HL-60 (cell line): ENCODE data around the gene LAMC3.

Experiments
- DNase-seq, 2 experiments: peaks; one replicate each; pipeline ENCODE4 v3.0.0-alpha.2; 2010 to 2020; ENCODE audit warnings: low read depth in 1 of 2, low spot score in 1 of 2
- H3K27ac ChIP-seq: fragments of 250-450 bp; sonication (Bioruptor Pico); replicated peaks from 2 replicates; pipeline ENCODE4 v1.5.1; 2020; ENCODE audit warnings: mild to moderate bottlenecking, moderate library complexity
- H3K27me3 ChIP-seq: fragments of 250-450 bp; sonication (Bioruptor Pico); 2 replicates; pipeline ENCODE4 v1.5.1; 2021; ENCODE audit warnings: mild to moderate bottlenecking, moderate library complexity; ENCODE audit not compliant: insufficient read depth, poor library complexity, severe bottlenecking
- H3K4me3 ChIP-seq: replicated peaks from 2 replicates; pipeline ENCODE4 v1.5.1; 2011; ENCODE audit warnings: mild to moderate bottlenecking, control low read depth, low read length; ENCODE audit not compliant: insufficient read depth
- CTCF ChIP-seq: IDR thresholded peaks from one replicate; pipeline ENCODE4 v1.5.1; 2011; ENCODE audit warnings: low read length, control low read depth, inconsistent platforms; ENCODE audit not compliant: insufficient read depth
- GABPA ChIP-seq: IDR thresholded peaks from 2 replicates; pipeline ENCODE4 v1.6.1; 2012; ENCODE audit warnings: low read depth
- POLR2AphosphoS5 ChIP-seq: IDR thresholded peaks from 2 replicates; pipeline ENCODE4 v1.6.1; 2012; ENCODE audit warnings: low read depth
- SPI1 ChIP-seq: IDR thresholded peaks from 2 replicates; pipeline ENCODE4 v1.6.1; 2012; ENCODE audit warnings: low read depth, mild to moderate bottlenecking, borderline replicate concordance
- TF ChIP-seq, protein P1 (sequence below): IDR thresholded peaks from 2 replicates; pipeline ENCODE4 v1.6.1; 2012; ENCODE audit warnings: low read depth; ENCODE audit not compliant: insufficient replicate concordance

The LAMC3 gene

DNA sequence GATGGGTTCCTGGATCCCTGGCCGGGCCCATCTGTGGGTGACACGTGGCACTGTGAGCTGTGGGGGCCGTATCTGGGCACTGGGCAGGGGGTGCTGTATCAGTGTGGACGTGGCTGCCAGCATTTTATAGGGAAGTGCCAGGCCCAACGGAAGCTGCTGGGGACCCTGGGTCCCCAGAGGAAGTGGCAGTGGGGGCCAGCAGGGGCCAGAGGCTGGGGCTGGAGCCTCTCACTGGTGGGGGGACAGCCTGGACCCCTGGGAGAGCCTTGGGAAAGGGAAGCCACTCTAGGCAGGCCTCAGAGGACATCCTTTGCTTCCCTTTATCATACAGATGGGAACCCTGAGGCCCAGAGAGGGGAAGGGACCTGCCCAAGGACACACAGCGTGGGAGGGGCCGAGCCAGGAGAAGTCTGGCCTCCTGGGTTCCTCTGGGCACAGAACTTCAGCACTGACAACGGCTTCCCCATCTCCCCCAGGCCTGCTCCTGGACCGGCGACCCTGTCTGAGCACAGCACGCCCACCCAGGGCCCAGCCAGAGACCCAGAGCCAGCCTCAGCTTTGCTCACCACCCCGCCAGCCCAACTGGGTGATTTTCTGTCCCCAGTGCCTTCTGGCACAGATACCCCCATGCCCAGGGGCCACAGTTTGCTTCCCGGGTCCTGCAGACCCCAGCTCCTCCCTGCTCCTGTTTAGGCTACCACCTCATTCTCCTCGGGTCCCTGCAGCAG, 15.5 kb upstream of the LAMC3 start:
- TF ChIP-seq POLR2AphosphoS5, result no peak
- peak; percentile 82 for TF ChIP-seq SPI1
- no peak overlapping the region for H3K27ac ChIP-seq
- DNase-seq, result peak; percentile 33 to 38

GRCh38 chr9:130994135-130995085, 14.6 kb upstream of the LAMC3 start:
- DNase-seq, result no peak
- TF ChIP-seq CTCF, result no peak
- TF ChIP-seq GABPA, result no peak
- TF ChIP-seq, protein P1, sequence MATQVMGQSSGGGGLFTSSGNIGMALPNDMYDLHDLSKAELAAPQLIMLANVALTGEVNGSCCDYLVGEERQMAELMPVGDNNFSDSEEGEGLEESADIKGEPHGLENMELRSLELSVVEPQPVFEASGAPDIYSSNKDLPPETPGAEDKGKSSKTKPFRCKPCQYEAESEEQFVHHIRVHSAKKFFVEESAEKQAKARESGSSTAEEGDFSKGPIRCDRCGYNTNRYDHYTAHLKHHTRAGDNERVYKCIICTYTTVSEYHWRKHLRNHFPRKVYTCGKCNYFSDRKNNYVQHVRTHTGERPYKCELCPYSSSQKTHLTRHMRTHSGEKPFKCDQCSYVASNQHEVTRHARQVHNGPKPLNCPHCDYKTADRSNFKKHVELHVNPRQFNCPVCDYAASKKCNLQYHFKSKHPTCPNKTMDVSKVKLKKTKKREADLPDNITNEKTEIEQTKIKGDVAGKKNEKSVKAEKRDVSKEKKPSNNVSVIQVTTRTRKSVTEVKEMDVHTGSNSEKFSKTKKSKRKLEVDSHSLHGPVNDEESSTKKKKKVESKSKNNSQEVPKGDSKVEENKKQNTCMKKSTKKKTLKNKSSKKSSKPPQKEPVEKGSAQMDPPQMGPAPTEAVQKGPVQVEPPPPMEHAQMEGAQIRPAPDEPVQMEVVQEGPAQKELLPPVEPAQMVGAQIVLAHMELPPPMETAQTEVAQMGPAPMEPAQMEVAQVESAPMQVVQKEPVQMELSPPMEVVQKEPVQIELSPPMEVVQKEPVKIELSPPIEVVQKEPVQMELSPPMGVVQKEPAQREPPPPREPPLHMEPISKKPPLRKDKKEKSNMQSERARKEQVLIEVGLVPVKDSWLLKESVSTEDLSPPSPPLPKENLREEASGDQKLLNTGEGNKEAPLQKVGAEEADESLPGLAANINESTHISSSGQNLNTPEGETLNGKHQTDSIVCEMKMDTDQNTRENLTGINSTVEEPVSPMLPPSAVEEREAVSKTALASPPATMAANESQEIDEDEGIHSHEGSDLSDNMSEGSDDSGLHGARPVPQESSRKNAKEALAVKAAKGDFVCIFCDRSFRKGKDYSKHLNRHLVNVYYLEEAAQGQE, result no peak
- Histone ChIP-seq H3K27ac (no peak overlapping the region), H3K27me3 (no peaks in the 10 kb centered on the region), H3K4me3 (no peak overlapping the region)

More for the DNA sequence above, 15.5 kb upstream of the LAMC3 start:
- Histone ChIP-seq H3K4me3 (no peak overlapping the region), H3K27me3 (no peaks in the 10 kb centered on the region)

DNA sequence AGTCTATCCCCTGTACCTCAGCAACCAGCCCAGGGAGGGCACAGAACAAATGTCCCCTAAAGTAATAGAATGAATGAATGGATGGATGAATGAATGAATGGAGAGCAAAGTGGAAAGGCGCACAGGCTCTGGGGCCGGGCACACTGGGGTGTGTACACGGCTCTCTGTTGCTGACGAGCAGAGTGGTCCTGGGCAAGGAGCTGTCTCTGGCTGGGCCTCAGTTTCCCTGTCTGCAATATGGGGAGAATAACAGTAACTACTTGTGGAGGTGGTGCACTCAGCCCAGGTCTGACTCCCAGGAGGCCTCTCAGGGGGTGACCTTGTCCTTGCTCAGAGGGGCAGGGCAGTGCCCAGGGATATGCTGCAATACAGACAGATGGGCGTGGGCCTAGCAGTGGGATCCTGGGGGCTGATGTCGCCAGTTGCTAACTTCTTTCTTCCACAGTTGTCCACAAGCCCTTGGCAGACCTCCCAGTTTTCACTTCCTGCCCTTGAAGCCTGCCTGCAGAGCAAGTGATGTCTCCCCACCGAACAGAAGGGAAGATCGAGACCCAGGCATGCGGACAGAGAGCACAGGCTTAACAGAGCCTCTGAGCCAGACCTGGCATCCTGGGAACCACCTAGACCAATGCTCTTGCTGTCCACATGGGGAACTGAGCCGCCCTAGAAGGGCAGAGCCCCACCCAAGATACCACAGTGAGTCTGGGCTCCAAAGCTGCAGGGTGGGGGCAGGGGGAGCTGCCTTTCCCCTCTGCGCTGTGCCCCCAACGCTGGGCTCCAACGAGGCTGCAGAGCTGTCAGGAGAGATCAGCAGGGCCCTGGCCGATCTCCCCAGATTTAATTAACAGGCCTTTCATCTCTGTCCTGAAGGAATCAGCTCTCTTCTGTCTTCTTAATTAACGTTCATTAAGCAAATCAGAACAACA, 13.6 kb upstream of the LAMC3 start:
- 0 out of 2 replicates have a peak overlapping the region, but pooled peaks have one; percentile 10 for H3K27ac ChIP-seq
- no peak overlapping the region for H3K4me3 ChIP-seq
- DNase-seq, result peak; percentile 49 to 82
- no peaks in the 10 kb centered on the region for H3K27me3 ChIP-seq
- TF ChIP-seq SPI1 (peak; percentile 49; the same call in 1 of the 2 replicates), POLR2AphosphoS5 (peak; percentile 45), CTCF (no peak)

DNA sequence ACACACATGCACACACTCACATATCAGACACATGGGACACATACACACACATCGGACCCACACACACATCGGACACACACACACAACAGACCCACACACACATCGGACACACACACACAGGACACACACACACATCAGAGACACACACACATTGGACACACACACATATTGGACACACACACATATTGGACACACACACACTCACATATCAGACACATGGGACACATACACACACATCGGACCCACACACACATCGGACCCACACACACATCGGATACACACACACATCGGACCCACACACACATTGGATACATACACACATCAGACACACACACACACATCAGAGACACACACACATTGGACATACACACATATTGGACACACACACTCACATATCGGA, 12.8 kb upstream of the LAMC3 start:
- DNase-seq, result no peak
- no peak for TF ChIP-seq POLR2AphosphoS5
- TF ChIP-seq GABPA, result no peak
- TF ChIP-seq SPI1, result no peak
- no peak for TF ChIP-seq CTCF
- TF ChIP-seq, protein P1, result no peak
- Histone ChIP-seq H3K4me3 (no peak overlapping the region), H3K27me3 (no peaks in the 10 kb centered on the region), H3K27ac (no peak overlapping the region)
